ENCODE measurements around the gene NFAT5.
"Not testable (repeated sequence)": the region's sequence is repeated elsewhere in the genome, so short reads cannot be mapped to it uniquely, and the experiment has no call there.

GRCh38 chr16:69546663-69547062, 19.1 kb upstream of the NFAT5 start:
- not testable (repeated sequence) for TF ChIP-seq CTCF (IDR thresholded peaks at IDR 0.05); MYC (IDR thresholded peaks at IDR 0.05; ENCODE audit: borderline replicate concordance, low read length); EP300 (IDR thresholded peaks at IDR 0.05); CBX8 (IDR thresholded peaks at IDR 0.05); USF2 (IDR thresholded peaks at IDR 0.05); RCOR1 (IDR thresholded peaks at IDR 0.05; ENCODE audit: low read depth, low read length); FOSL2 (IDR thresholded peaks at IDR 0.05); FOSL2 (CRISPR knock-in tag; IDR thresholded peaks at IDR 0.05); CHD4 (IDR thresholded peaks at IDR 0.05; ENCODE audit: borderline replicate concordance); MAFK (IDR thresholded peaks at IDR 0.05; ENCODE audit: partially characterized antibody); RFX5 (IDR thresholded peaks at IDR 0.05)
- TF ChIP-seq, protein P1, sequence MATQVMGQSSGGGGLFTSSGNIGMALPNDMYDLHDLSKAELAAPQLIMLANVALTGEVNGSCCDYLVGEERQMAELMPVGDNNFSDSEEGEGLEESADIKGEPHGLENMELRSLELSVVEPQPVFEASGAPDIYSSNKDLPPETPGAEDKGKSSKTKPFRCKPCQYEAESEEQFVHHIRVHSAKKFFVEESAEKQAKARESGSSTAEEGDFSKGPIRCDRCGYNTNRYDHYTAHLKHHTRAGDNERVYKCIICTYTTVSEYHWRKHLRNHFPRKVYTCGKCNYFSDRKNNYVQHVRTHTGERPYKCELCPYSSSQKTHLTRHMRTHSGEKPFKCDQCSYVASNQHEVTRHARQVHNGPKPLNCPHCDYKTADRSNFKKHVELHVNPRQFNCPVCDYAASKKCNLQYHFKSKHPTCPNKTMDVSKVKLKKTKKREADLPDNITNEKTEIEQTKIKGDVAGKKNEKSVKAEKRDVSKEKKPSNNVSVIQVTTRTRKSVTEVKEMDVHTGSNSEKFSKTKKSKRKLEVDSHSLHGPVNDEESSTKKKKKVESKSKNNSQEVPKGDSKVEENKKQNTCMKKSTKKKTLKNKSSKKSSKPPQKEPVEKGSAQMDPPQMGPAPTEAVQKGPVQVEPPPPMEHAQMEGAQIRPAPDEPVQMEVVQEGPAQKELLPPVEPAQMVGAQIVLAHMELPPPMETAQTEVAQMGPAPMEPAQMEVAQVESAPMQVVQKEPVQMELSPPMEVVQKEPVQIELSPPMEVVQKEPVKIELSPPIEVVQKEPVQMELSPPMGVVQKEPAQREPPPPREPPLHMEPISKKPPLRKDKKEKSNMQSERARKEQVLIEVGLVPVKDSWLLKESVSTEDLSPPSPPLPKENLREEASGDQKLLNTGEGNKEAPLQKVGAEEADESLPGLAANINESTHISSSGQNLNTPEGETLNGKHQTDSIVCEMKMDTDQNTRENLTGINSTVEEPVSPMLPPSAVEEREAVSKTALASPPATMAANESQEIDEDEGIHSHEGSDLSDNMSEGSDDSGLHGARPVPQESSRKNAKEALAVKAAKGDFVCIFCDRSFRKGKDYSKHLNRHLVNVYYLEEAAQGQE (IDR thresholded peaks at IDR 0.05), result not testable (repeated sequence)
- TF ChIP-seq, protein P2, sequence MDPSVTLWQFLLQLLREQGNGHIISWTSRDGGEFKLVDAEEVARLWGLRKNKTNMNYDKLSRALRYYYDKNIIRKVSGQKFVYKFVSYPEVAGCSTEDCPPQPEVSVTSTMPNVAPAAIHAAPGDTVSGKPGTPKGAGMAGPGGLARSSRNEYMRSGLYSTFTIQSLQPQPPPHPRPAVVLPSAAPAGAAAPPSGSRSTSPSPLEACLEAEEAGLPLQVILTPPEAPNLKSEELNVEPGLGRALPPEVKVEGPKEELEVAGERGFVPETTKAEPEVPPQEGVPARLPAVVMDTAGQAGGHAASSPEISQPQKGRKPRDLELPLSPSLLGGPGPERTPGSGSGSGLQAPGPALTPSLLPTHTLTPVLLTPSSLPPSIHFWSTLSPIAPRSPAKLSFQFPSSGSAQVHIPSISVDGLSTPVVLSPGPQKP (IDR thresholded peaks at IDR 0.05; ENCODE audit: low read depth, low read length), result not testable (repeated sequence)
